Stimulated activated CD4-positive, alpha-beta T cell treated with anti-CD3 and anti-CD28 coated beads, Interleukin-12 subunit alpha, Interleukin-12 subunit beta, amount 100 ng/mL, for 4 hours (primary cell): ENCODE results near the gene BRD4.

Source experiments
- DNase-seq: peaks from one replicate; pipeline ENCODE4 v3.0.0-alpha.2; 2020

BRD4 gene

GRCh38 chr19:15288146-15288963 is 44.0 kb downstream of the BRD4 start:
- DNase-seq: no peak

- DNase-seq: no peak
Observed at GRCh38 chr19:15287496-15287895, 44.8 kb downstream of the BRD4 start.

- no peak for DNase-seq
Observed at GRCh38 chr19:15286688-15287365, 45.5 kb downstream of the BRD4 start.

- no peak for DNase-seq
Observed at GRCh38 chr19:15285896-15286591, 46.3 kb downstream of the BRD4 start.

GRCh38 chr19:15284896-15285295 is 47.4 kb downstream of the BRD4 start:
- no peak for DNase-seq

GRCh38 chr19:15284091-15284490 is 48.2 kb downstream of the BRD4 start:
- no peak for DNase-seq

GRCh38 chr19:15283141-15283883 is 49.0 kb downstream of the BRD4 start:
- peak; percentile 34 for DNase-seq

GRCh38 chr19:15282311-15282705 is 50.0 kb downstream of the BRD4 start:
- no peak for DNase-seq

GRCh38 chr19:15280915-15281683 is 51.2 kb downstream of the BRD4 start:
- no peak for DNase-seq

GRCh38 chr19:15280048-15280725 is 52.2 kb downstream of the BRD4 start:
- no peak for DNase-seq

- DNase-seq: no peak
Observed at GRCh38 chr19:15279326-15279904, 52.9 kb downstream of the BRD4 start.

- no peak for DNase-seq
Observed at GRCh38 chr19:15276620-15277215, 55.6 kb downstream of the BRD4 start.

- no peak for DNase-seq
Observed at GRCh38 chr19:15274477-15274876, 57.9 kb downstream of the BRD4 start.

GRCh38 chr19:15269806-15270205 is 62.5 kb downstream of the BRD4 start:
- no peak for DNase-seq

GRCh38 chr19:15268928-15269253 is 63.4 kb downstream of the BRD4 start:
- DNase-seq: no peak

- no peak for DNase-seq
Observed at GRCh38 chr19:15268192-15268927, 64.0 kb downstream of the BRD4 start.

- DNase-seq: no peak
Observed at GRCh38 chr19:15266683-15267082, 65.7 kb downstream of the BRD4 start.

GRCh38 chr19:15265850-15266248 is 66.5 kb downstream of the BRD4 start:
- no peak for DNase-seq

- DNase-seq: no peak
Observed at GRCh38 chr19:15265214-15265849, 67.0 kb downstream of the BRD4 start.

- no peak for DNase-seq
Observed at GRCh38 chr19:15264933-15265206, 67.5 kb downstream of the BRD4 start.
